Globus pallidus (tissue), 1 donor: ENCODE measurements around the gene CTSS.
"Not testable (repeated sequence)": the region's sequence is repeated elsewhere in the genome, so short reads cannot be mapped to it uniquely, and the experiment has no call there.

Experiments
- DNase-seq: peaks from one replicate; pipeline ENCODE4 v3.0.0-alpha.2; 2015; ENCODE audit warnings: low spot score

CTSS gene

DNA sequence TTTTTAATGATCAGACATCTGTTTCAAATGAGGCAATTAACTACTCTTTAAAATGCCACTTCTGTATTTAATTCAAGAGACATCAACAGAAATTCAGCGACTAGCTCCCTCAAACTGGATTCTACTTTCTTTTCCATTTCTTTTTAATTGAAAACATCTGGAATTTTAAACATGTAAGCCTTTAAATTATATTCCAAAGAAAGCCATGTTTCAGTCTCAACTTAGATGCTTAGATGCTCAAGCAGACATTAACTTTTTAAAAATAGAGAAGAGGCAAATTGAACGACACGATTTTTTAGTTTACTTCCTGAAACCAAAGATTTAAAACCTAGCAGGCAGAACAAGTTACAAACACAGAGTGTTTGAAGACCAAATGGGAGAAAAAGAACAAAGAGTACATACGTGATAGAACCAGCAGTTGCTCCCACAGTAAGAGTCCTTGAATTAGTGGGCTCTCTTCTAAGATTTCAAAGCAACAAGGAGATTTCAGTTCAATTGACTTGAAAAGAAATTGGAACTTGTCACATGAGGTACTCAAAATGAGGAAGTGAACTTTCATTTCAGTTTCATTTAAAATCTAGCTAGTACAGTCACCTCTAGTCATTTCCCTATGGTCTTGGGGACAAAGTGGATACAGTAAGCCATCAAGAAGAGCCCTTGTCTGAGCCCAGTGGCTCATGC lies at the start of gene CTSS:
TSS of gene CTSS (minus strand) at position 483 of the 681 bp plus-strand sequence. CDS start 1,015 bp downstream, outside the sequence.
- peak; percentile 37 for DNase-seq

DNA sequence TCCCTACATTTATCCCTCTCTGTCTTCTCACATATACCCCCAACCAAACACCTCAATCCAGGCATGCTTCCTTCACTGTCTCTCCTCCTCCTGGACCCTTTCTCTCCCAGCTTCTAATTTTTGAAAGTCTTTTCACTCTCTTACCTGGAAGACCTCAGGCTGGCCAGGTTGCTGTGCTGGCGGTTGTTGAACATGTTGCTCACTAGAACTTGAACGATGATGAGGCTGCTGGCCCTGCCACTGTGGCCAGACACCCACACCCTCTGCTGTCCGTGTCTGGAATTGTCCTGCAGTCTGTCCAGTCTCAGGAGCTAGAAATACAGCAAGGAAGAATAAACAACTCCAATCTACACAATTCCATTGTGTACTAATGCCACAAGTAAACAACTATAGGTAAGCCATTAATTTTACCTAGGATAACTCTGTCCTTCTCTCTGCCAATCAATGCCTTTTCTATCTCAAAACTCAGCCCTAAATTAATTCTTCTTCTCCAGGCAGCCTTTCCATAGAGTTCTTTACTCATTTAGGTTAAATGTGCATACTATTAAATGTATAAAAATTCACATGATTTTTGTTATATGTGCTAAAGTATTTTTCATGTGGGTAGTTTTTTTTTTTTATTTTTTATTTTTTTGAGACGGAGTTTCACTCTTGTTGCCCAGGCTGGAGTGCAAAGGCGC lies 47.6 kb upstream of the CTSS start:
- peak; percentile 28 for DNase-seq

DNA sequence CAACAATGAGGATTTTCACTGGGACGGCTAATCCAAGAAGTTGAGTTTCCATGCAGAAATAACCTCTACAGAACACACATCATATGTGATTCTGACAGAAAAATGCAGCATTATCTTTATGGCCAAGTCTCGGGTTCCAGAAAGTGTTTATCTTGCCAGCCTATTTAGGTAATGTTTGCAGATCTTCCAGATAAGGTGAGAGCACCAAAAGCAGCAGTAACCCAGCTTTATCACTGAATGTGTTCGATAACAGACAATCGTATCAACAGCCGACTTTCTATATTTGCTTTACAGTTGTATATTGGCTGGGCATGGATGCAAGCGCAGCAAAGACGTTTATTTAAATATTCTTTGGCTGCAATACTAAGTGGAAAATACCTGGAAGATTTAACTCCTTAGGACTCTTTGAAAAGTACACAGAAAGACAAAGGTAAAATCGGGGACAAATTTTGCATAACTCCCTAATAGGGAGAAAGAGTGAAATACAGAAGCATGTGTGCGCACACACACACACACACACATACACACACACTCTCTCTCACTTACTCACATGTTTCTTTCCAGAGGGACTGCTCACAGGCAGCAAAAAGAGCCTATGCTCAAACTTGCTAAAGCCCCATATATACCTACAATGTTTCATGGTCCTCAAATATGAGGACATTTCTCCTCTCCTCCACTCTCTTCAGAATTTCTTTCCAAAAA lies 45.5 kb upstream of the CTSS start:
- DNase-seq, result no peak

DNA sequence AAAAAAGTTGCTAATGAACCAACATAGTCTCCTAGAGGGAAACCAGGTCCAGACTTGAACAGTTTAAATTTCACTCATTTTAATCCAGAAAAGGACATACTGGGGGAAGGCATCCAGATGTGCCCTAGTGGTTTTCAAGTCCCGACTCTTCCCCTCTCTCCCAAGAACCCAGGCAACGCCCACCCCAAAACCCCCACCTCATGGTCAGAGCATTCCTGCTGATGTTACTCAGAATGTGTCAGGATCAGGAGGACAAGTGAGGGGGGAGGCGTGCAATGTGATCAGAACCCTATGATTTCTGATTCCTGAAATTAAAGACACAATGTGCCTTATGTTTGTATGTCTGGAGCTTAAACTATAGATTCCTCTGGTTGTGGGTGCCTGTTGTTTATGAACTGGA lies 44.1 kb upstream of the CTSS start:
- no peak for DNase-seq

DNA sequence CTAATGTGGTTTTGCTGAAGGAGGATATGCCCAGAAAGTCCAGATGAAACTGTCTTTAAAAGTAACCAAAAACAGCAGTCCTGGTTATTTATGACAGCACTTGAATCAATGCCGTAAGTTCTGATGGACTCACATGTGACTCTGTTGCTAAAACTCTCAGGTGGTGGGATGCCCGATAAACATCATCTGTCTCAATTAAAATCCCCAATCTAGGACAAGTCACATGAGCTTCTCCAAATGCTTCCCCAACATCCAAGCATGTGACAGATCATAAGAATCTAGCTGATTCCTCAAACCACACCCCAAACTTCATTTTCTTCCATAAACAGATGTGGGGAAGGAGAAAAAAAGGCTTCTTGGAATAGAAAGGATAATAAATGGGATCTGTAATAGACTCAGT lies 43.3 kb upstream of the CTSS start:
- DNase-seq, result no peak

DNA sequence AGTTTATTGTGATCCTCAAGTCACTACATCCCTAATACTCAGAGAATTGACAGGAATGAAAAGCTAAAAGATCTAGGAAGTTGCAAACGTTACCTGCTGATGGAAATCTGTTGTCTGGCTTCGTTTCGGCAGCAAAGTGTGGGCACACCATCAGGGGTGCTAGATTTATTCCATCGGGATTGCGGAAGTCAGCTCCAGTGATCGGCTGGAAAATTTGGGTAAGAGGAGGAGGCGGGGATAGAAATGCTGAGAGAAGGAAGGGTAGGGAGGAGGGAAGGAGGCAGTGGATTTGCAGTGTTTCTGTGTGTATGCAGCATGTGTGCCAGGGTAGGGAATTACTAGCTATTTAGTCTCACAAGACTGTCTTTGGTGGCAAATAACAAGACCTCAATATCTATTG lies 42.5 kb upstream of the CTSS start, which contains the start of gene CTSK:
TSS of gene CTSK (minus strand) at position 140 of the 400 bp plus-strand sequence. CDS start 1,455 bp downstream, outside the sequence.
- no peak for DNase-seq

DNA sequence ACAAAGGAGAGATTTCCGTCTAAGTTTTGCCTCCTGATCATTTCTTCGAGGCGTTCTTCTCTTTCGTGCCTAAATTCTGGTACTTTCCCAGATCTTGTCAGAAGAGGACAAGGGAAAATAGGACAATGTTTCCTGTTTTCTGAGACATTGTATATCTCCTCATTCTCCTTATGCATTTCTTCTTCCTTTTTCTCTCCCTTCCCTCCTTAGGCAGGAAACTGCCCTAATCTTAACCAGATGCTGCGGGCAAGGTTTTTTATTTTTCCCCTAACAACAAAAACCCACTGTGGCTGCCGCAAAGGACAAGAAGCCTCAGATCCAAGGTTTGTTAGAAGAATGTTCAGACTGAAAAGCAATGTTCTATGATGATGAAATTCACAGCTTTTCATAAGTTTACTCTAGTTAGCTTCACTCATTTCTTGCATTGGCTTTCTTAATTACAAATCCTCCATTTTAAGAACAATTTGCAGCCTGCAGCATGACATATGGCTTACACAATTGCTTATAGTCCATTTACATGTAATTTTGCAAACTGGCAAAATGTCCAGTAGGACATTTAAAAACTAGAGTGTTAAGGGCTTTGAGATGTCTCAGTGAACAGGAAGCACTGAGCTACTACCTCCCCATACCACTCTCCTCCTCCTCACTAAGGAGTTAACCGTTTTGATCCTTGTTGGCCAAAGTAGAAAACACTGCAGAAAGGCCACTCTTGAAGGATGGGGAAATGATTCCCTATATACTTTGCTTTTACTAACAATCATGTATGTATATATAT lies 41.9 kb upstream of the CTSS start:
- no peak for DNase-seq

DNA sequence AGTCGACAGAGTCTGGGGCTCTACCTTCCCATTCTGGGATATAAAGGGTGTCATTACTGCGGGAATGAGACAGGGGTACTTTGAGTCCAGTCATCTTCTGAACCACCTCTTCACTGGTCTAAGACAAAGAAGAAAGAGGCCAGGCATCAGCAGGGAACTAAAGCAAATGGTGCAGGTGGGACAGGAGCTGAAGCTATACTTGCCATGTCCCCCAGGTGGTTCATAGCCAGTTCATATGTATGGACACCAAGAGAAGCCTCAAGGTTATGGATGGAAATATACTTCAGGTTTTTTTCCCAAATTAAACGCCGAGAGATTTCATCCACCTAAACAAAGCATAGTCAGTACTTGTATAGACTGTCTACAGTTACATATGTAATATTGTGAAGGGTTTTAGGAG lies 40.3 kb upstream of the CTSS start:
- no peak for DNase-seq

DNA sequence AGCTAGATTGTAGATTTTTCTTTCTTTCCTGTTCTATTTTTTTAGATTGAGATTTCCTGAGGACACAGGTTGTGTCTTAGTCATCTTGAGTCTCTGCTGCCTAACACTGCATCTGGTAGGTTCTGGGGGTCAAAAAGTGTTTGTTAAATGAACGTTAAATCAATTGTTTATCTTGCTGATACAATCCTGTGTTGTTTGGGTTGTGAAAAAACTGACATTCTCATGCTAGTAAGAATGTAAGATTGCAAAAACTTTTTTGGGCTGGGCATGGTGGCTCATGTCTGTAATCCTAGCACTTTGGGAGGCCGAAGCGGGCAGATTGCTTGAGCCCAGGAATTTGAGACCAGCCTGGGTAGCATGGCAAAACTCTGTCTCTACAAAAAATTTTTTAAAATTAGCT lies 39.1 kb upstream of the CTSS start:
- DNase-seq, result no peak

DNA sequence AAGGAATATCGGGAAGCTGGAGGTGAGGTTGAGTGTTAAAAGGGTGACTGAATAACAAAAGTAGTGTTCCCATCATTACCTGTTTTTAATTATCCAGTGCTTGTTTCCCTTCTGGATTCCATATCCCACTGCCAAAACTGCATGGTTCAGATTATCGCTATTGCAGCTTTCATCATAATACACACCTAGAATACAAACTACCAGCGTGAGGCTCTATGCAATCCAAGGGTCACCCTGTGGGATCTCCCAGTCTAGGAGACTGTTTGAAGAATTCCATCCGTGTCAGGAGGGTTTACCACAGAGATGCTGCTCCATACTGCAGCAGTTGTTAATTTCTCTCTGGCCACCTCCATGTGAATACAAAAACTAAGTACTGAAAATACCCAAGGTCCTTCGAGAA lies 33.5 kb upstream of the CTSS start:
- DNase-seq, result no peak

DNA sequence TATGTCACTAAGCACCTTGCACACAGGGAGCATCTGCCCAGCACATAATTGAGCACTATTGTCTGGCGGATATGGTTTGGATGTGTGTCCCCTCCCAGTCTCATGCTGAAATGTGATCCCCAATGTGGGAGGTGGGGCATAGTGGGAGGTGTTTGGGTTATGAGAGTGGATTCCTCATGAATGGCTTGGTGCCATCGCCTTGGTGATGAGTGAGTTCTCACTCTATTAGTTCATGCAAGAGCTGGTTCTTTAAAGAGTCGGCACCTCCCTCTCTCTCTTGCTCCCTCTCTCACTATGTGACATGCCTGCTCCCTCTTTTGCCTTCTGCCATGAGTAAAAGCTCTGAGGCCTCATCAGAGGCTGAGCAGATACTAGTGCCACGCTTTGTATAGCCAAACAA lies 32.9 kb upstream of the CTSS start:
- no peak for DNase-seq

DNA sequence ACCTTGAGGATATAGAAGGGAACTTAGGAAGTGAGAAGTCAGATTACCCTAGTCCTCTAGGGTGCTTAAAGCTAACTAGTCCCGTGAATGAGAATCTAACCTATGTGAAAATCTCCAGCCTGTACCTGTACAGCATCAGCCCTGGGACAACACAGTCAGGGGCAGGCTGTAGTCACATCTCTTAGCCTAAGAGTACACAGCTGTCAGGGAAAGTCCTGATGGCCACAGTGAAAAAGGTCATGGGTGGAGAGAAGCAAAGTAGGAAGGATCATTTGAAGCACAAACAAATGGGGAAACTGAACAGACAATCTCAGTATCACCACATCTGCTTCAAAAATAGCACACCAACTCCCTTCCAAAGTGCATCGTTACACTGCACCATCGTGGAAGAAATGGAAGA lies 30.8 kb upstream of the CTSS start:
- DNase-seq, result no peak

DNA sequence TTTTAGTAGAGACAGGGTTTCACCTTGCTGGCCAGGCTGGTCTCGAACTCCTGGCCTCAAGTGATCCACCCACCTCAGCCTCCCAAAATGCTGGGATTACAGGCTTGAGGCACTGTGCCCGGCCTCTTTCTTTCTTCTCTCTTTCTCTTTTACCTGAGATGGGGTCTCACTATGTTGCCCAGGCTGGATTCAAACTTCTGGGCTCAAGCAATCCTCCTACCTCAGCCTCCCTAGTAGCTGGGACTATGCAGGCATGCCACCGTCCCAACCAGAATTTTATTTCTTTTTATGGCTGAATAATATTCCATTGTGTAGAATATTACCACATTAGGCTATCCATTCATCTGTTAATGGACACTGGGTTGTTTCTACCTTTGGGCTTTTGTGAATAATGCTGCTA lies 28.2 kb upstream of the CTSS start:
- not testable (repeated sequence) for DNase-seq

DNA sequence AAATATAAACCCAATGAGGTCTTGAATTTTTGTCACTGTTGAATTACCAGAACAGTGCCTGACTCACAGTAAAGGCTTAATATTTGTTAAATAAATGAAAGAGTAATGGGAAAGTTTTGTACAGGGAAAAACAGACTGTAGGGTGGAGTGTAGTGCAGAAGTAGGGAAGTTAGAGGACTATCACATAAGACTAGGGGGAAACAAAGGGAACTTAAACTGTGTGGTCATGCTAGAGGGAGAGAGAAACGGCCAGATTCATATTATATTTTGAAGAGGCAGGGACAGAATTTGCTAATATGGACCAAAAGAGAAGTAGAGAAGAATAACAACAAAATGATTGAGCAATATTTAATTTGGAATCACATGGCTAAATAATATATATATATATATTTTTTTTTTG lies 27.6 kb upstream of the CTSS start:
- no peak for DNase-seq

DNA sequence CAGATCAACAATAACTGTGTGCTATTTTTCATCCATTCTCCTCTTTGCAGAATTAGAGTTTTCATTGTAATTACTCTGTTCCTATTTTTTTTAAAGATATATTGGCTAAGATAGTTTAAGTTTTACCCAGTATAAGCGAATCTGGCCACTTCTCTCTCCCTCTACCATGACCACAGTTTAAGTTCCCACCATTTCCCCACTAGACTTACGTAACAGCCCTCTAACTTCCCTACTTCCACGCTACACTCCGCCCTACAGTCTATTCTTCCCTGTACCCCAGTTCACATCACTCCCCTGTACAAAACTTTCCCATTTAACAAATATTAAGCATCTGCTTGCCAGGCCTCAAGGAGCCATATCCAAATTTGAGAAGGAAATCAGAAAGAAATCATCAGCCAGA lies 26.0 kb upstream of the CTSS start:
- peak; percentile 24 for DNase-seq

DNA sequence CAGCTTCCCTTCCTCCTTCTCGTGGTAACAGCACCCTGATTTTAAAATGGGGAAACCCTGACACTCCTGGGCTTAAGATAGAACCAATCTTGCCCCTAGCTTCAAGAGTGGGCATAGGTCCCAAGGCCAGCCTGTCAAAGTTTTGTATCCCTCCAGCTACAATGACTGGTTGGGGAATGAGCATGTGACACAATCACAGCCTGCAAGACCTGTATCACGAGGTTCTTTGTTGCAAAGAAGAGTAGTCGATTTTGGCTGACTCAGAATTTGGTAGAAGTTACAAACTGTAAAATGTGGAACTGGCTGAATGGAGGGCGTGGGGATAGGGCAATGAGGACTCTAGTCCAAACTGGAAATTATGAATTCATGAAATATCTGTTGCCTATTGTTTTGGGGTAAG lies 23.8 kb upstream of the CTSS start:
- DNase-seq, result no peak

DNA sequence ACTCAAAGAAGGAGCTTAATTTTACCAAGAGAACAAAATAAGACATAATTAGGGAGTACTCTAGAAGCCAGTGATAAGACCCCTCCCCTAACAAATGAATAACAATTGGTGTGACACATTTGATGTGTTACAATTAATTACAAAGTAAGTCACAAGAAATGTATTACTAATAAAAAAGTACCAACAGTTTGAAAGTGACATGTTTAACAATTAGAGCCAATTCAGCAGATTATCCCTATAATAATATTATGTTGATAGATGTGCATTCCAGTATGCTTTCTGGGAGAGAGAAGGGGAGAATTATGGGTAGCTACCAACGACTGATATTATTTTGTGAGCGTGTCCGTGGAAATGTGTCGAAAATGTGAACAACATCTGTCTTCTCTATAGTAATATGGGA lies 23.4 kb upstream of the CTSS start:
- DNase-seq, result no peak

DNA sequence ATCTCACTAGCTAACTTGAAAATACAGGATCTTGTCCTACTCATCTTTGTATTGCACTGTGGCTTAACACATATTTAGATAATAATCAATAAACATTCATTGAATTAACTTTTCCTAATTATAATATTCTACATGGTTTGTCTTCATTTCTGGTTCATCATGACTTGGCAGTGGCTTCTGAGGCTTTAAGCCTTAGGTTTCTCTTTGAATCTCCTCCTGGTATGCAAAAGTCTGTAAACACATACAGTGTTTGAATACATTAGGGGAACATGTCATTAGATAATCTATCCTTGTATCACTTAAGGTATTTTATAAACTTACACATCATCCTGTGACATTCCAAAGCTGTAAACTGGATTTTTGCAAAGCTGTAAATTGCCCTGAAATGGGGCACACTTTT lies 21.9 kb upstream of the CTSS start:
- DNase-seq, result no peak

DNA sequence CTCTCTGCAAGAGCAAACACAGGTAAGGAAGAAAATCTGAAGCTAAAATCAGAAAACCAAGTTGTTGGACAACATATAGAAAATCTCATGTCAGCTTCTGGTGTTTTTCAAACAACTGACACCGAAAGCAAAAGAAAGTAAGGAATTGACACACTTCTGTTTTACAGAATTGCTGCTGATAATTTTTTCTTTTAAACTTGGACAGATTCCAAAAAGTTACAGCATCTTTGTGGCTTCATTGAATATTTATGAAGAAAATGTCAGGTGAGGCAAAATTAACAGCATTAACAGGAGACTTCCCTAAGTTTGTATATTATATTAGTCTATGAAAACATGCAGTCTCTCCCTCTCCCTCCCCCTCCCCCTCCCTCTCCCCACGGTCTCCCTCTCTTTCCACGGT lies 14.9 kb upstream of the CTSS start:
- no peak for DNase-seq

DNA sequence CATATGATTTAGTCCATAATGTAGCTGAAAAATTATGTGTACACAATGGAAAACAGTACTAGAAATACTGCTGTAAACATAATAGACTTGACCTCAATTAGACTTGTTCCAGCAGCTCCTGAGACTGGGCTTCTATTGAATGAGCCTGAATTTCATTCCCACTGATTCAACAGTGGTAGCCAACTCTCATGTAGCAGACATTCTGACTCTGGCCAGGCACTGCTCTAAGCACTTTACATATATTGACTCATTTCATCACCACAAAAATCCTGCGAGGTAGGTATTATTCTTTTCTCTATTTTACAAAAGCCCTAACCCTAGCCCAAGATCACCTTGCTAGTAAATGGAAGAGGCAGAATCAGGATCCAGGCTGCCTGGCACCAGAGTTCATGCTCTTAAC lies 12.8 kb upstream of the CTSS start:
- no peak for DNase-seq

DNA sequence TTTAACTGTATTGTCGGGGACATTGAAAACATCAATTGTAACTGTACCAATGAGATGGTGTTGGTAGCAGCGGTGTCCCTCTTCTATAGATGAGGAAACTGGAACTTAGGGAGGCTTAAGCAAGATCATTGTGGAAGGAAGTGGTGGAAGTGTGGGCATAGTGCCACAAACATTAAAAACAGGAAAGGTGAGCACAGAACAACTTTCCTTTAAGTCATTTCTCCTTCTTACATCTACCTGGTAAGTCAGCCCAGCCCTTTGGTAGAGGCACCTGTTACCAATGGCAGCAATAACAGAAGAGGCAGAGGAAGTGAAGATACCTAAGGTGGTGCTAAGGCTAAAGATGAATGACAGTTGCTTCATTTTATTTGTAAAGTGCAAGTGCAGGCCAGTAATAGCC lies 12.0 kb upstream of the CTSS start:
- no peak for DNase-seq

DNA sequence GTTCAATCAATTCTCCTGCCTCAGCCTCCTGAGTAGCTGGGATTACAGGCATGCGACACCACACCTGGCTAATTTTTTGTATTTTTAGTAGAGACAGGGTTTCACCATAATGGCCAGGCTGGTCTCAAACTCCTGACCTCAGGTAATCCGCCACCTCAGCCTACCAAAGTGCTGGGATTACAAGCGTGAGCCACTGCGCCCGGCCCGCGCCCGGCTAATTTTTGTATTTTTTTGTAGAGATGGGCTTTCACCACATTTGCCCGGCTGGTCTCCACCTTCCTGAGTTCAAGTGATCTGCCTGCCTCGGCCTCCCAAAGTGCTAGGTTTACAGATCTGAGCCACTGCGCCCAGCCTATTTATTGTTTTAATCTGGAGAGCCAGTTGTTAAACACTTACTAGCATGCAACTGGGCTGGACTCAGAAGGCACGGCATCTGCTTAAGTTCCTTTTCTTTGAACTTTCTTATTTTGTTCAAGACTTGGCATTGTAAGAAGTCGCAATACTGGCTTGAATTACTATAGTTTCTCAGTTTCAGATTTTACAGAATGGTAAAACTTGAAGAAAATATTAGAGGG lies 10.4 kb upstream of the CTSS start:
- DNase-seq, result not testable (repeated sequence)
